VCaP (cell line): ENCODE results near the gene GPR21.

ENCODE experiments used
- H3K27ac ChIP-seq: fragments of 450-650 bp; 2 replicates; pipeline ENCODE4 v1.5.1; 2017
- CTCF ChIP-seq: fragments of 450-650 bp; conservative IDR thresholded peaks from 2 replicates; pipeline ENCODE4 v1.5.1; 2017; ENCODE audit warnings: mild to moderate bottlenecking, moderate library complexity

GPR21 gene

GRCh38 chr9:123041489-123041888 is 8.0 kb downstream of the GPR21 start:
- H3K27ac ChIP-seq: no peak overlapping the region
- no peak for TF ChIP-seq CTCF

GRCh38 chr9:123043081-123043939 is 9.8 kb downstream of the GPR21 start:
- TF ChIP-seq CTCF: no peak
- no peak overlapping the region for H3K27ac ChIP-seq

GRCh38 chr9:123044586-123044985 is 11.1 kb downstream of the GPR21 start:
- no peak for TF ChIP-seq CTCF

GRCh38 chr9:123046406-123047195 is 13.1 kb downstream of the GPR21 start:
- TF ChIP-seq CTCF: no peak

More at GRCh38 chr9:123044586-123044985, 11.1 kb downstream of the GPR21 start:
- no peak overlapping the region for H3K27ac ChIP-seq

GRCh38 chr9:123048748-123049147 is 15.3 kb downstream of the GPR21 start:
- H3K27ac ChIP-seq: peak overlapping the region; percentile 48
- no peak for TF ChIP-seq CTCF

More at GRCh38 chr9:123046406-123047195, 13.1 kb downstream of the GPR21 start:
- peak overlapping the region; percentile 48 for H3K27ac ChIP-seq

- no peak for TF ChIP-seq CTCF
- H3K27ac ChIP-seq: peak overlapping the region; percentile 48
These were observed 16.2 kb downstream of the GPR21 start for GRCh38 chr9:123049589-123050222.

GRCh38 chr9:123053046-123053445 is 19.6 kb downstream of the GPR21 start:
- no peak for TF ChIP-seq CTCF
- H3K27ac ChIP-seq: no peak overlapping the region
